ENCODE results near the gene CASP3.

- TF ChIP-seq CTCF (IDR thresholded peaks at IDR 0.05) (no peak), POLR2AphosphoS5 (IDR thresholded peaks at IDR 0.05) (no peak), EP300 (IDR thresholded peaks at IDR 0.05; ENCODE audit: low read depth) (no peak)
Measured at GRCh38 chr4:184672741-184673140, 23.5 kb upstream of the CASP3 start.
